HG03196 (cell line): ENCODE data around the gene FOXP1.
"Not testable (repeated sequence)": the region's sequence is repeated elsewhere in the genome, so short reads cannot be mapped to it uniquely, and the experiment has no call there.

Source experiments
- ATAC-seq: cut with Tn5 transposase; IDR thresholded peaks from one replicate; pipeline ENCODE4 v1.9.1; 2021; ENCODE audit not compliant: unreplicated experiment

The FOXP1 gene

GRCh38 chr3:71351403-71352149 is 232.0 kb downstream of the FOXP1 start:
- no peak for ATAC-seq

- no peak for ATAC-seq
These were observed 232.5 kb downstream of the FOXP1 start for GRCh38 chr3:71350998-71351397.

GRCh38 chr3:71348831-71349230 is 234.7 kb downstream of the FOXP1 start:
- ATAC-seq = no peak

- ATAC-seq = no peak
These were observed 235.4 kb downstream of the FOXP1 start for GRCh38 chr3:71348001-71348632.

- no peak for ATAC-seq
These were observed 237.5 kb downstream of the FOXP1 start for GRCh38 chr3:71346061-71346460.

GRCh38 chr3:71345429-71346040 is 238.0 kb downstream of the FOXP1 start:
- ATAC-seq = no peak

- ATAC-seq = no peak
These were observed 241.8 kb downstream of the FOXP1 start for GRCh38 chr3:71341721-71342120.

- no peak for ATAC-seq
These were observed 244.5 kb downstream of the FOXP1 start for GRCh38 chr3:71339049-71339448.

GRCh38 chr3:71332813-71333212 is 250.7 kb downstream of the FOXP1 start:
- no peak for ATAC-seq

GRCh38 chr3:71330909-71331308 is 252.6 kb downstream of the FOXP1 start:
- no peak for ATAC-seq

GRCh38 chr3:71330505-71330904 is 253.0 kb downstream of the FOXP1 start:
- ATAC-seq = no peak

- ATAC-seq = no peak
These were observed 253.7 kb downstream of the FOXP1 start for GRCh38 chr3:71329817-71330216.

GRCh38 chr3:71328926-71329325 is 254.6 kb downstream of the FOXP1 start:
- ATAC-seq = no peak

GRCh38 chr3:71327936-71328335 is 255.6 kb downstream of the FOXP1 start:
- ATAC-seq = no peak

- no peak for ATAC-seq
These were observed 257.8 kb downstream of the FOXP1 start for GRCh38 chr3:71325715-71326114.

- not testable (repeated sequence) for ATAC-seq
These were observed 259.3 kb downstream of the FOXP1 start for GRCh38 chr3:71324224-71324623.

- ATAC-seq = no peak
These were observed 260.0 kb downstream of the FOXP1 start for GRCh38 chr3:71323558-71323957.

- ATAC-seq = no peak
These were observed 261.4 kb downstream of the FOXP1 start for GRCh38 chr3:71322154-71322553.

GRCh38 chr3:71319771-71320170 is 263.8 kb downstream of the FOXP1 start:
- ATAC-seq = no peak

- no peak for ATAC-seq
These were observed 265.1 kb downstream of the FOXP1 start for GRCh38 chr3:71318458-71318827.

- ATAC-seq = no peak
These were observed 265.6 kb downstream of the FOXP1 start for GRCh38 chr3:71317749-71318457.

GRCh38 chr3:71317140-71317539 is 266.4 kb downstream of the FOXP1 start:
- ATAC-seq = no peak
